ENCODE measurements around the gene FKBP7. TPM values are rescaled to one million over a fixed set of nuclear protein-coding genes. Genes with fewer than 3 reads are reported as not detected.

Gene FKBP7
- total and polyA plus RNA-seq, 2 of the 13 experiments (the other 11 are each of a cell fraction or from before 2014, with no cell fraction given), result 12.4 to 14.8 TPM

- TF ChIP-seq TFE3 (CRISPR knock-in tag; IDR thresholded peaks at IDR 0.05) (peak; percentile 38; the same call in 1 of the 2 replicates), PAX8 (CRISPR knock-in tag; IDR thresholded peaks at IDR 0.05; ENCODE audit: borderline replicate concordance) (no peak), ZFP90 (CRISPR knock-in tag; IDR thresholded peaks at IDR 0.05; ENCODE audit: borderline replicate concordance) (no peak), SRSF9 (IDR thresholded peaks at IDR 0.05; ENCODE audit: borderline replicate concordance, insufficient read depth, low read depth, low read length, poor library complexity, severe bottlenecking) (no peak), TFAP4 (IDR thresholded peaks at IDR 0.05; ENCODE audit: borderline replicate concordance, low read depth) (no peak), RARG (CRISPR knock-in tag; IDR thresholded peaks at IDR 0.05; ENCODE audit: low read depth) (no peak), KDM1A (CRISPR knock-in tag; IDR thresholded peaks at IDR 0.05) (0 out of 2 replicates have a peak, but pooled peaks have one; percentile 8), ZNF75D (CRISPR knock-in tag; IDR thresholded peaks at IDR 0.05; ENCODE audit: borderline replicate concordance) (no peak), PCBP2 (optimal IDR thresholded peaks at IDR 0.05; ENCODE audit: low read depth, low read length, poor library complexity, severe bottlenecking) (no peak), ZNF513 (CRISPR knock-in tag; conservative IDR thresholded peaks at IDR 0.05) (no peak), KDM6A (CRISPR knock-in tag; IDR thresholded peaks at IDR 0.05; ENCODE audit: low read depth) (no peak; the same call in 1 of the 2 replicates), ZBTB39 (CRISPR knock-in tag; IDR thresholded peaks at IDR 0.05) (no peak), MBNL3 (CRISPR knock-in tag; conservative IDR thresholded peaks at IDR 0.05) (no peak), ZNF737 (CRISPR knock-in tag; IDR thresholded peaks at IDR 0.05; ENCODE audit: borderline replicate concordance) (no peak), SOX5 (CRISPR knock-in tag; IDR thresholded peaks at IDR 0.05; ENCODE audit: borderline replicate concordance) (peak; percentile 71; the same call in 1 of the 2 replicates), CREB1 (IDR thresholded peaks at IDR 0.05) (no peak), CREB1 (CRISPR knock-in tag; IDR thresholded peaks at IDR 0.05) (peak; percentile 43), ZNF703 (CRISPR knock-in tag; IDR thresholded peaks at IDR 0.05; ENCODE audit: borderline replicate concordance) (no peak), MYPOP (CRISPR knock-in tag; IDR thresholded peaks at IDR 0.05) (peak; percentile 77; the same call in 1 of the 2 replicates), ZNF468 (CRISPR knock-in tag; IDR thresholded peaks at IDR 0.05) (no peak), FOXK1 (CRISPR knock-in tag; IDR thresholded peaks at IDR 0.05; ENCODE audit: borderline replicate concordance, low read depth) (peak; percentile 75; the same call in 1 of the 2 replicates), PHF21A (CRISPR knock-in tag; IDR thresholded peaks at IDR 0.05) (peak; percentile 79; the same call in 1 of the 2 replicates), PREB (CRISPR knock-in tag; IDR thresholded peaks at IDR 0.05) (no peak)
These were observed 50.0 kb downstream of the FKBP7 start (continued) for GRCh38 chr2:178428396-178428806.
